Temporal lobe (tissue), 1 donor: Measurements from ENCODE around the gene CD209. TPM values are rescaled to one million over a fixed set of nuclear protein-coding genes. Genes with fewer than 3 reads are reported as not detected.

ENCODE experiments used
- total RNA-seq: library from RNA; depleted of rRNA; stranded (reverse); fragments of >200 nt; gene quantifications from one replicate; pipeline ENCODE4 v1.2.3, GENCODE V29; 2014

CD209 gene
- total RNA-seq, 1 donor from 2014 or later: 0.25 TPM

Other genes starting within 250 kb of the CD209 start
- 17.2 TPM for gene ZNF358, start 231.4 kb downstream of the CD209 start, total RNA-seq
- gene MCOLN1, start 224.9 kb downstream of the CD209 start, total RNA-seq: 5.2 TPM
- gene PNPLA6, start 211.8 kb downstream of the CD209 start, total RNA-seq: 36.4 TPM
- 19.9 TPM for gene CAMSAP3, start 151.7 kb downstream of the CD209 start, total RNA-seq
- gene XAB2, start 118.0 kb downstream of the CD209 start, total RNA-seq: 26.3 TPM
- 16.0 TPM for gene PET100, start 117.7 kb downstream of the CD209 start, total RNA-seq
- not detected for gene PCP2, start 113.8 kb downstream of the CD209 start, total RNA-seq
- 4.2 TPM for gene STXBP2, start 110.4 kb downstream of the CD209 start, total RNA-seq
- 0.98 TPM for gene RETN, start 78.5 kb downstream of the CD209 start, total RNA-seq
- not detected for gene MCEMP1, start 70.4 kb downstream of the CD209 start, total RNA-seq
- gene TRAPPC5, start 66.7 kb downstream of the CD209 start, total RNA-seq: 12.3 TPM
- gene FCER2, start 45.4 kb downstream of the CD209 start, total RNA-seq: under 0.01 TPM
- gene CLEC4G, start 15.4 kb downstream of the CD209 start, total RNA-seq: under 0.01 TPM
- gene CLEC4M, start 15.7 kb upstream of the CD209 start, total RNA-seq: not detected
- gene EVI5L, start 82.7 kb upstream of the CD209 start, total RNA-seq: 49.4 TPM
- 7.4 TPM for gene PRR36, start 126.9 kb upstream of the CD209 start, total RNA-seq
- under 0.01 TPM for gene LRRC8E, start 141.0 kb upstream of the CD209 start, total RNA-seq
- gene MAP2K7, start 156.3 kb upstream of the CD209 start, total RNA-seq: 7.1 TPM
- gene TGFBR3L, start 167.3 kb upstream of the CD209 start, total RNA-seq: 0.74 TPM
- 5.9 TPM for gene SNAPC2, start 172.8 kb upstream of the CD209 start, total RNA-seq
- 36.6 TPM for gene CTXN1, start 178.6 kb upstream of the CD209 start, total RNA-seq
- 27.0 TPM for gene TIMM44, start 196.1 kb upstream of the CD209 start, total RNA-seq